GM19035 (cell line): ENCODE data around the gene PRORP.
"Not testable (repeated sequence)": the region's sequence is repeated elsewhere in the genome, so short reads cannot be mapped to it uniquely, and the experiment has no call there.

ENCODE experiments used
- ATAC-seq: cut with Tn5 transposase; IDR thresholded peaks from one replicate; pipeline ENCODE4 v1.9.1; 2021; ENCODE audit not compliant: unreplicated experiment

Gene PRORP

GRCh38 chr14:35134329-35135123 is 12.2 kb downstream of the PRORP start:
- no peak for ATAC-seq

DNA sequence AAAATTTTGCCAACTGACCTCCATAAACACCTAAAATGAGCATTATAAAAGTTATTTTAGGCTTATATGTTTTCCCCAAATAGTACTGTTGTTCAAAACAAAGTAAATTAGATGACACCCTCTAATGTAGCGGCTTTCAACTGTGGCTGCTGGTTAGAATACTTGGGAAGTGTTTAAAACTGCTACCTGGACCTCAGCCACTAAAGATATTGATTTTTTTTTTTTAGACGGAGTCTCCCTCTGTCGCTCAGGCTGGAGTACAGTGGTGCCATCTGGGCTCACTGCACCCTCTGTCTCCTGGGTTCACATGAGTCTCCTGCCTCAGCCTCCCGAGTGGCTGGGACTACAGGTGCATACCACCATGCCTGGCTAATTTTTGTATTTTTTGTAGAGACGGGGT is 16.2 kb downstream of the PRORP start:
- no peak for ATAC-seq

GRCh38 chr14:35140718-35141581 is 18.6 kb downstream of the PRORP start:
- no peak for ATAC-seq

DNA sequence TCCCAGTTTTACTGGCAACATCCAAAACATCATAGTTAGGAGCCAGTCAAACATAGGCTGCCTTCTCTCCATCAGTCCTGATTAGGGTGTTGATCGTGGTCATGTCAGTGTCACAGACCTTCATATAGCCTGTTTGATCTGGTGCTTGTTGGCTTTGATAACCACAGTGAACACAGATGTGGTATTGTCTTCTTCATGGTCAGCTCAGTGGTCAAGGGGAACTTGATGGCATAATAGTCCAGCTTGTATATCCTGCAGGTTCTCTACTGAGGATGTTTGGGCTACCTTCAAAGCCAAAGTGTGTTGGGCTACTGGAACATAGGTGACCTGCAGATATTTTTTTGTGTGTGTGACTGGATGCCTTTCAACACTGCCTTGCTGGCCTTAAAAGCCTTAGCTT is 21.7 kb downstream of the PRORP start:
- ATAC-seq, result no peak

DNA sequence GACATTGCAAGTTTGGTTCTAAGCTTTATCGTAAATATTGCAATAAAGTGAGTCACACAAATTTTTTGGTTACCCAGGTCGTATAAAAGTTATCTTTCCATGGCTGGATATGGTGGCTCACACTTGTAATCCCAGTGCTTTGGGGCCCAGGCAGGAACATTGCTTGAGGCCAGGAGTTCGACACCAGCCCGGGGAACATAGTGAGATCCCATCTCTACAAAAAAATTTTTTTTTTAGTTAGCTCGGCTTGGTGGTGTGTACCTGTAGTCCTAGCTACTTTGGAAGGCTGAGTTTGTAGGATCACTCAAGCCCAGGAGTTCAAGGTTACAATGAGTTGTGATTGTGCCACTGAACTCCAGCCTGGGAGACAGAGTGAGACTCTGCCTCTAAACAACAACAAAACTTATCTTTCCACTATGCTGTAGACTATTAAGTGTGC is 24.4 kb downstream of the PRORP start:
- ATAC-seq, result no peak

- ATAC-seq, result no peak
These were observed 24.8 kb downstream of the PRORP start for GRCh38 chr14:35147186-35147585.

DNA sequence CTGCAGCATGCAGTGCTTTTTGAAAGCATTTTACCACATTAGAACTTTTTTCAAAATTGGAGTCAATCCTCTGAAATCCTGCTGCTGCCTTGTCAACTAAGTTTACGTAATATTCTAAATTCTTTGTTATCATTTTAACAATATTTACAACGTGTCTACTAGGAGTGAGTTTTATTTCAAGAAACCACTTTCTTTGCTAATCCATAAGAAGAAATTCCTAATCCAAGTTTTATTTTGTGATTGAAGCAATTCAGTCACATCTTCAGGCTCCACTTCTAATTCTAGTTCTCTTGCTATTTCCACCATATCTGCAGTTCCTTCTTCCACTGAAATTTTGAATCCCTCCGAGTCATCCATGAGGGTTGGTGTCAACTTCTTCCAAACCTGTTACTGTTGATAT is 25.4 kb downstream of the PRORP start:
- ATAC-seq, result no peak

DNA sequence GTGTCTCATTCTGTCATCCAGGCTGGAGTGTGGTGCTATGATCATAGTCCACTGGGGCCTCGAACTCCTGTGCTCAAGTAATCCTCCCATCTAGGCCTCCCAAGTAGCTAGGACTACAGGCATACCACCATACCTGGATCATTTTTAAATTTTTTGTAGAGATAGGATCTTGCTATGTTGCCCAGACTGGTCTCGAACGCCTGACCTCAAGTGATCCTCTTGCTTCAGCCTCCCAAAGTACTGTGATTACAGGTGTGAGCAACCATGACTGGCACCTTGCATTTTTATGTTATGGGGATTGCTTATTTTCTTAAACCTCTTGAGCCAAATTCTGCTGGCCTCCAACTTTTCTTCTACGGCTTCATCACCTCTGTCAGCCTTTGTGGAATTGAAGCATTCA is 26.9 kb downstream of the PRORP start:
- no peak for ATAC-seq

DNA sequence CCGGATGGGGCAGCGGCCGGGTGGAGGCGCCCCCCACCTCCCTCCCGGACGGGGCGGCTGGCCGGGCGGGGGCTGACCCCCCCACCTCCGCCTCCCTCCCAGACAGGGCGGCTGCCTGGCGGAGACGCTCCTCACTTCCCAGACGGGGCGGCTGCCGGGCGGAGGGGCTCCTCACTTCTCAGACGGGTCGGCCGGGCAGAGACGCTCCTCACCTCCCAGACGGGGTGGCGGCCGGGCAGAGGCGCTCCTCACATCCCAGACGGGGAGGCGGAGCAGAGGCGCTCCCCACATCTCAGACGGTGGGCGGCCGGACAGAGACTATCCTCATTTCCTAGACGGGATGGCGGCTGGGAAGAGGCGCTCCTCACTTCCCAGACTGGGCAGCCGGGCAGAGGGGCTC is 30.2 kb downstream of the PRORP start:
- ATAC-seq, result not testable (repeated sequence)

DNA sequence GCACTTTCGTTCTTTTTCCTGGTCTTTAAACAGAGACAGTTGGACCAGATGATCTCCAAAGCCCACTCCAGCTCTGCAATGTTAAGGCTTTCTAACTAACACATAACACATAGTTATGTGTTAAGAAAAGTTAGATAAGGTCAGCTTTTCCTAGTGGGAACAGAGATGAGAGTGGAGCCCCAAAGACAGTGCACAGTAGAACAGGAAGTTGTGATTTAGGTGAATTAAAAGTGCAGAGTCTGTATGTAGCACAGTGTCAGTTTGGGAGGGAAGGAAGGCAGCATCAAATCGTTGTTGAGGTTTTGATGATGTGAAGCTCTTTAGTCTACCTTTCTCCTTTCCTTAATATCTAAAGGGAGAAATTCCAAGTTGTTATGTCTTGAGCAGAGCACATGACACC is 31.7 kb downstream of the PRORP start:
- ATAC-seq, result no peak

GRCh38 chr14:35155962-35156361 is 33.6 kb downstream of the PRORP start:
- no peak for ATAC-seq

DNA sequence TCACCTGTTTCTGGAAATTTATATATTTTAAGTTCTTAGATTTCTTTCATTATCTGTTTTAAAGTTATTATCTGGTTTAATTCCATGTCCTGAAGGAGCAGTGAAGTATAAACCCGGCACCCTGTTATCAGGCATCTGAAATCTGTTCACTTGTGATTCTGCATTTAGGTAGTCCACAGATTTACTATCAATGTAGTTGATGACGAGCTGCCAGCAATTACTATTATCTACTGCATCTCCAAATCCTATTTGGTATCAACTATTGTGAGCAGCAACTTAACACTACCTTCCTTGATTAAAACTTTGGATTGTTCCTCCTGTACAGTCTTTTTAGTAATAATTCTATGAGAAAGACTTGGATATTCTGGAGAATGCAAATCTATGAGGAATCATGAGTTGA is 36.1 kb downstream of the PRORP start:
- ATAC-seq, result no peak

GRCh38 chr14:35158951-35159653 is 36.8 kb downstream of the PRORP start:
- no peak for ATAC-seq

DNA sequence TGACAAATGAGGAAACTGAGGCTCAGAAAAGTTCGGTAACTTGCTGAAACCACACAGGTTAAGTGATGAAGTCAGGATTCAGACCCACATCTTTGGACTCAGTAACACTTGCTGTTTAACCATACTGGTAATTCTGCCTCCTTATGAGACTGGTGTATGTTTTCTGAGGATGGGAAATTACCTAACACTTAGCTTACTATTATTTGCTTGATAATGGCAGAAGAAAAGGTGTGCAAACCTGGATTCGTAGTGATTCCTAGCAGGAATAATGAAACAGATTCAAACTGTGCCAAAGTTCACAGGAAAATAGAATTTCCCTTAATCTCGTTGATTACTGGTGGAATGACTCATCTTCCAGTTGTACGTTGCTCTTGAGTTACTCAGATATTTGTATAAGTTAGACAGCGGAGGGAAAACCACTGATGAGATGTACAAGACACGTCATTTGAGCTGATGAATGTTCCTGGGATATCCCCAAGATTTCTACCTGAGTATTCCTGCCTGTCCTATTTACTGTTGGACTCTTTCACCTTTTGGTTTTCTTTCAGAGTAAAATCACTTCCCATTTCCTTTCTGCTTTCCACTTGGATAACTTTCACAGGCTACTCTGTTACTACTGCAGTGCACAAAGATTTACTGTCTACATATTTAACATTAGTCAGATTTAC is 37.5 kb downstream of the PRORP start:
- ATAC-seq, result no peak

GRCh38 chr14:35161231-35161630 is 38.9 kb downstream of the PRORP start:
- ATAC-seq, result no peak

- no peak for ATAC-seq
These were observed 41.0 kb downstream of the PRORP start for GRCh38 chr14:35163384-35163783.

DNA sequence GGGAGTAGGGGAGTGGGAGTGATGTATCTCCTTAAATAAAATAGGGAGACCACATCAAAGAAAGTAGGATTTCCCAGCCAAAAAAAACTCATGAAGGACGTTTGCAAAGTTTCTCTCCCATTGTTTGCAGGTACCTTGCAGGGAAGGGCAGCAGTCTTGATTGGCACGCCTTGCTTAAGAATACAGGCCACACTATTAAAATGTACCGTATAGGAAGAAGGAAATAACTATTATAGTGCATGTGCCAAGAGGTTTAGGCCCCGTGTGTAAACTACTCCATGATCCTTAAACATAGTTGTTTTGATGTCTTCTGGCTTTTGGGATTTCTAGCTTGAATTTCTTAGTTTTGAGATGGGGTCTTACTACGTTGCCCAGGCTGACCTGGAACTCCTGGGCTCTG is 42.5 kb downstream of the PRORP start:
- no peak for ATAC-seq

DNA sequence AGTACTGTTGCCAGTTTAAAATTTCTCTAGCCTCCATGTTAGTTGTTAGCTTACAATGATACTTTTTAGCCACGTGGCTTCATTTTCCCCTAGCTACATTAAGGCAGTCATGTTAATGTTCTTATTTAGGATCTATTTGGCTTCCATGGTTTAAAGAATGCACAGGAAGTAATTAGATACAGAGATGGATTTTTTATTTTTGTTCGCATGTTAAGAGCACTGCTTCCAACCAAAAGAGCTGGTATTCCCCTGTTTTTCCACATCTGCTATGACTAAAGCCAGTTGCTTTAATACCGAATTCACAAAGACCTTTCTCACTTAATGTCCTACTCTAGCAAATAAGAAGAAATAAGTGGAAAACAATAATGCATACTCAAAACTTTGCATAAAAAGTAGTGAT is 45.1 kb downstream of the PRORP start:
- no peak for ATAC-seq
